ENCODE results near the gene METTL2A. TPM values are rescaled to one million over a fixed set of nuclear protein-coding genes. Genes with fewer than 3 reads are reported as not detected.
"Not testable (repeated sequence)": the region's sequence is repeated elsewhere in the genome, so short reads cannot be mapped to it uniquely, and the experiment has no call there.

METTL2A gene
- total RNA-seq, 2 experiments from 2014 or later = 29.7 to 29.8 TPM

GRCh38 chr17:62453656-62454055, 30.0 kb downstream of the METTL2A start:
- H3K9me3 Mint-ChIP-seq; POLR2A ChIA-PET; CTCF ChIA-PET; ATAC-seq; H3K4me3 Mint-ChIP-seq; H3K27me3 Mint-ChIP-seq; DNase-seq; intact Hi-C loops (cut with micrococcal nuclease); H3K36me3 Mint-ChIP-seq (ENCODE audit: low read depth): not testable (repeated sequence)
- Mint-ChIP-seq H3K4me1 (ENCODE audit: low read depth) (peaks cover 12% of the 10 kb centered on the region), H3K27ac (peak overlapping the region; percentile 58)

- H3K27me3 Mint-ChIP-seq; H3K4me3 Mint-ChIP-seq; H3K9me3 Mint-ChIP-seq; H3K36me3 Mint-ChIP-seq (ENCODE audit: low read depth); intact Hi-C loops (cut with micrococcal nuclease); CTCF ChIA-PET; ATAC-seq; DNase-seq; H3K27ac Mint-ChIP-seq; POLR2A ChIA-PET: not testable (repeated sequence)
- H3K4me1 Mint-ChIP-seq (ENCODE audit: low read depth) = peaks cover 12% of the 10 kb centered on the region
Measured at GRCh38 chr17:62454111-62454510, 30.4 kb downstream of the METTL2A start.

GRCh38 chr17:62456016-62456415, 32.3 kb downstream of the METTL2A start:
- peaks cover 12% of the 10 kb centered on the region for H3K4me1 Mint-ChIP-seq (ENCODE audit: low read depth)
- H3K9me3 Mint-ChIP-seq = no peaks in the 10 kb centered on the region
- CTCF ChIA-PET = no interaction called here
- POLR2A ChIA-PET = no interaction called here
- H3K4me3 Mint-ChIP-seq = no peak overlapping the region
- no peak overlapping the region for H3K27ac Mint-ChIP-seq
- DNase-seq (no peak), ATAC-seq (no peak)
- H3K36me3 Mint-ChIP-seq (ENCODE audit: low read depth) = peaks cover 4% of the 10 kb centered on the region
- H3K27me3 Mint-ChIP-seq = peaks cover 1% of the 10 kb centered on the region
- TF ChIP-seq CTCF (IDR thresholded peaks at IDR 0.05) = no peak
- intact Hi-C loops (cut with micrococcal nuclease) = no loop called here

- CTCF ChIA-PET; H3K27ac Mint-ChIP-seq; H3K4me1 Mint-ChIP-seq (ENCODE audit: low read depth); DNase-seq; ATAC-seq; H3K27me3 Mint-ChIP-seq; intact Hi-C loops (cut with micrococcal nuclease); H3K36me3 Mint-ChIP-seq (ENCODE audit: low read depth); POLR2A ChIA-PET; H3K4me3 Mint-ChIP-seq; H3K9me3 Mint-ChIP-seq: not testable (repeated sequence)
Measured at GRCh38 chr17:62458483-62458882, 34.8 kb downstream of the METTL2A start.

- H3K27me3 Mint-ChIP-seq; H3K4me1 Mint-ChIP-seq (ENCODE audit: low read depth); intact Hi-C loops (cut with micrococcal nuclease); H3K36me3 Mint-ChIP-seq (ENCODE audit: low read depth); H3K9me3 Mint-ChIP-seq; ATAC-seq; POLR2A ChIA-PET; H3K4me3 Mint-ChIP-seq; DNase-seq; CTCF ChIA-PET; H3K27ac Mint-ChIP-seq: not testable (repeated sequence)
Measured at GRCh38 chr17:62464422-62464821, 40.7 kb downstream of the METTL2A start.

- POLR2A ChIA-PET; H3K4me3 Mint-ChIP-seq; DNase-seq; CTCF ChIA-PET; H3K9me3 Mint-ChIP-seq; ATAC-seq; intact Hi-C loops (cut with micrococcal nuclease); H3K27me3 Mint-ChIP-seq; H3K27ac Mint-ChIP-seq; H3K36me3 Mint-ChIP-seq (ENCODE audit: low read depth); H3K4me1 Mint-ChIP-seq (ENCODE audit: low read depth): not testable (repeated sequence)
Measured at GRCh38 chr17:62465271-62465670, 41.6 kb downstream of the METTL2A start.

- POLR2A ChIA-PET = not testable (repeated sequence)
- H3K27ac Mint-ChIP-seq = peak overlapping the region; percentile 61
Measured at GRCh38 chr17:62470666-62471379, 47.1 kb downstream of the METTL2A start.

GRCh38 chr17:62471380-62471880, 47.7 kb downstream of the METTL2A start:
- H3K4me3 Mint-ChIP-seq; H3K4me1 Mint-ChIP-seq (ENCODE audit: low read depth); POLR2A ChIA-PET; DNase-seq; H3K36me3 Mint-ChIP-seq (ENCODE audit: low read depth); H3K9me3 Mint-ChIP-seq; H3K27ac Mint-ChIP-seq; H3K27me3 Mint-ChIP-seq; CTCF ChIA-PET; ATAC-seq; intact Hi-C loops (cut with micrococcal nuclease): not testable (repeated sequence)

More at GRCh38 chr17:62470666-62471379, 47.1 kb downstream of the METTL2A start:
- CTCF ChIA-PET; H3K9me3 Mint-ChIP-seq; H3K27me3 Mint-ChIP-seq; H3K4me3 Mint-ChIP-seq; H3K36me3 Mint-ChIP-seq (ENCODE audit: low read depth); H3K4me1 Mint-ChIP-seq (ENCODE audit: low read depth); intact Hi-C loops (cut with micrococcal nuclease): not testable (repeated sequence)
- ATAC-seq = peak; percentile 61
- peak; percentile 71 for DNase-seq

GRCh38 chr17:62473030-62473982, 49.6 kb downstream of the METTL2A start:
- CTCF ChIA-PET; H3K36me3 Mint-ChIP-seq (ENCODE audit: low read depth); POLR2A ChIA-PET; ATAC-seq; H3K9me3 Mint-ChIP-seq; H3K27me3 Mint-ChIP-seq; intact Hi-C loops (cut with micrococcal nuclease); H3K4me3 Mint-ChIP-seq; H3K27ac Mint-ChIP-seq; DNase-seq: not testable (repeated sequence)
- H3K4me1 Mint-ChIP-seq (ENCODE audit: low read depth) = peaks cover 13% of the 10 kb centered on the region

GRCh38 chr17:62477111-62477510, 53.4 kb downstream of the METTL2A start:
- H3K27me3 Mint-ChIP-seq; intact Hi-C loops (cut with micrococcal nuclease); CTCF ChIA-PET; POLR2A ChIA-PET; ATAC-seq; DNase-seq; H3K9me3 Mint-ChIP-seq: not testable (repeated sequence)
- Mint-ChIP-seq H3K27ac (peak overlapping the region; percentile 75), H3K36me3 (ENCODE audit: low read depth) (peaks cover 12% of the 10 kb centered on the region), H3K4me3 (peak overlapping the region; percentile 72), H3K4me1 (ENCODE audit: low read depth) (peaks cover 21% of the 10 kb centered on the region)
